Amniotic epithelial cell (primary cell): ENCODE data around the gene BLVRA.
A peak's percentile ranks its signal among the peaks of the same experiment; 100 is the strongest.
"Not testable (repeated sequence)": the region's sequence is repeated elsewhere in the genome, so short reads cannot be mapped to it uniquely, and the experiment has no call there.

Experiments used
- DNase-seq: peaks from one replicate; pipeline ENCODE4 v3.0.0-alpha.2; 2010; ENCODE audit warnings: low read depth

The BLVRA gene

DNA sequence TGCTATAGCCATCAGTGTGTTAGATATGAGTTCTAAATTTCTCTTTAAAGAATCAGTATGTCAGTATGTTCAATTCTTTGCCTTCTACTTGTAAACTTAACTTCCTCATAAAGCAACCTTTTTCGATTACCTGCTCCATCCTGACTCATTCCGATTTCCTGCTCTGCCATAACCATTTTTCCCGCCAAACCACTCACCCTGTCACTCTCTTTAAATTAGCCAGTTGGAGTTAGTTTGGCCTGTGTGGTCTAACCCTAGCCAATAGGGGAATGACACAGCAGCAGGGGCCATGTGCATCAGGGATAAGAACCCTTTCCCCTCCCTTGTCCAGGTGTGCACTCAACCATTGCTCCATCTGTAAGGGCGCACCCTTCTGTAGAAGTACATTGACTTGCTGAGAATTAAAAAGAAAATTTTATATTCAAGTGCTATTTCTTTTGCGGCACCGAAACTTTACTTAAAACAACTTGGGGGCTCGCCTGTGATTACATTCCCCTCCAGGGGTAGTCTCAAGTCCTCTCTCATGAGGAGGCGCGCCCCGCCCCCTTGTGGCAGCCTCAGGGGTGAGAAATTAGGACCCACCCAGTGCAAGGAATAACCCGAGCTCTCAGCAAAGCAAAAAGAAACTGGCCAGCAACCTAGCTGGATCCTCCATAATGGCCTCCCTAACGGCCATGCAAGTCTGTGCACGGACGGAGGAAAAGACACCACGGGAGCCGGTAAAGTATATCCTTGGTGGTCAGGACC, 51.9 kb downstream of the BLVRA start:
- DNase-seq, result not testable (repeated sequence)

DNA sequence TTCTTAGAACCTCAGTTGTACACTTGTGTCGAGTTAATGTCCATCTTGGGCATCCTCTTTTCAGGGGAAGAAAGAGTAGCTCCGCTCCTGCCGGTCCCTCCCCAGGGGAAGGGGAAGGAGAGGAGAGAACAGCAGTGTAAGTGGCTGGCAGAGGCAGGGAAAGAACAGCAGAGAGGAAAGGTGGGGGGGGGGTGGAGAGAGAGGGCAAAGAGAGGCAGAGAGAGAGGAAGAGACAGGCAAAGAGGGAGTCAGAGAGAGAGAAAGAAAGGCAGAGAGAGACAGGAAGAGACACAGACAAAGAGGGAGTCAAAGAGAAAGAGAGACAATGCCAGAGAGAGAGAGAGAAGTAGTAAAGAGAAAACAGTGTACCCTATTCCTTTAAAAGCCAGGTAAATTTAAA, 56.9 kb downstream of the BLVRA start:
- no peak for DNase-seq

DNA sequence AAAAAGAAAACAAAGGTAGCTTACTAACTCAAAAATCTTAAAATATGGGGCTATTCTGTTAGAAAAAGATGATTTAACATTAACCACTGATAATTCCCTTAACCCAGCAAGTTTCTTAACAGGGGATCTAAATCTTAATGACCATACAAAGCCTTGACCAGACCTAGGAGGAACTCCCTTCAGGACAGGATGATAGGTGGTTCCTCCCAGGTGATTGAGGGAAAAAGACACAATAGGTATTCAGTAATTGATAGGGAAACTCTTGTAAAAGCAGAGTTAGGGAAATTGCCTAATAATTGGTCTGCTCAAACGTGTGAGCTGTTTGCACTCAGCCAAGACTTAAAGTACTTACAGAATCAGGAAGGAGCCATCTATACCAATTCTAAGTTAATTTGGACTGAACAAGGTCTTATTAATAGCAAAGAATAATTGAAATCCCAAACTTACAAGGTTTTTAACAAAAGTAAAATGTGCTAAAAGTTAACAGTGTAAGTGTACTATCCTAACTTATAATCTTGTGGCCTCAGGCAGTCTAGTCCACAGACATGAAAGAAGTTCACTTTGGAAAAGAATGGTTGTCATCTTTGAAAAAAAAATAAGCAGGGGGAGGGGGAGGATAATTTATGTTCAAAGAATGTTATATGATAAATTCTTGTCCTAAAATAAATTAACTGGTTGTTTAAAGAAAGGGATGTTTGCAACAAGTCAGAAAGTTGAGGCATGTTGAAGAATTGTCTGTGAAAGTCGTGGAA, 57.7 kb downstream of the BLVRA start:
- DNase-seq, result not testable (repeated sequence)

DNA sequence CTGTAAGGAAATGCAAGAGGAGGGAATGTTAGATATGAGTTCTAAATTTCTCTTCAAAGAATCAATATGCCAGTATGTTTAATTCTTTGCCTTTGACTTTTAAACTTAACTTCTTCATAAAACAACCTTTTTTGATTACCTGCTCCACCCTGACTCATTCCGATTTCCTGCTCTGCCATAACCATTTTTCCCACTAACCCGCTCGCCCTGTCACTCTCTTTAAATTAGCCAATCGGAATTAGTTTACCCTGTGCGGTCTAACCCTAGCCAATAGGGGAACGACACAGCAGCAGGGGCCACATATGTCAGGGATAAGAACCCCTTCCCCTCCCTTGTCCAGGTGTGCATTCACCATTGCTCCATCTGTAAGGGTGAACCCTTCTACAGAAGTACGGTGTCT, 64.9 kb downstream of the BLVRA start:
- DNase-seq, result not testable (repeated sequence)

DNA sequence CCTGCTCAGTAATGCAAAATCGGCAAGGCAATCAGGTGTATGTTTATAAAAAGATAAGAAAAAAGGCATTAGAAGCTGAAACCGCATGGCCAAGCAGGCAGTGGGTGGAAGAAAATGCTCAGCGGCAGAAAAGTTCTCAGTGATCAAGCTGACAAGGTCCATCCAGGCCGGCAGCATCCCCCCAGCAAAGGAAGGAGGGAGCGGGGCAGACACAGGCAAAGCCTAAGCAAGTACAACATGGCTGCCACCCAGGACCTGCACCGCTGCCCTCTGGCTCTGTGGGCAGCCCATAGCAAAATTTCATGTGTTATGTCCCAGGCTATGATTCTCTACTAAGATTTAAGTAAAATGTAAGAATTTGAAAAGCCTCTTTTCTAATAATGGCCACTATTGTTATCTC, 65.5 kb downstream of the BLVRA start:
- DNase-seq, result no peak

GRCh38 chr7:43824513-43824912, 66.0 kb downstream of the BLVRA start:
- not testable (repeated sequence) for DNase-seq

DNA sequence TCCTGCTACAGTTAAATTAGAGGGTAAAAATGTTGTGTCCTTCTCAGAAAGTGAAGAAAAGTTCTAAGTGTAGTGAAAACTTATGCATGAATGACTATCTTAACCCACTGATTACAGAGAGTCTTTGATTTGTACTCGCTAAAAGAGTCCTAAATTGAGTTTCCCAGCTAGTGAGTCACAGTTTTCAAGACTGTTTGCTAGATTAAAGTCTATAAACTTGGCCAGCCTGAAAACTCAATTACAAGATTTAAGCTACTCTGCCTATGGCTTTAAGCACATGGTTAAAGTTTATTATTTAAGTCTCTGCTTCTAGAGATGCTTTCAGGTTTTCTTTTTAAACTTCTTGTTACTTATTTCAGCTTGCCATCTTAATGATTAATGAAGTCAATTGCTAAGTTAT, 66.5 kb downstream of the BLVRA start:
- no peak for DNase-seq

- no peak for DNase-seq
Observed at GRCh38 chr7:43825391-43825808, 66.9 kb downstream of the BLVRA start.

- DNase-seq, result peak; percentile 7
Observed at GRCh38 chr7:43830917-43831316, 72.4 kb downstream of the BLVRA start.

DNA sequence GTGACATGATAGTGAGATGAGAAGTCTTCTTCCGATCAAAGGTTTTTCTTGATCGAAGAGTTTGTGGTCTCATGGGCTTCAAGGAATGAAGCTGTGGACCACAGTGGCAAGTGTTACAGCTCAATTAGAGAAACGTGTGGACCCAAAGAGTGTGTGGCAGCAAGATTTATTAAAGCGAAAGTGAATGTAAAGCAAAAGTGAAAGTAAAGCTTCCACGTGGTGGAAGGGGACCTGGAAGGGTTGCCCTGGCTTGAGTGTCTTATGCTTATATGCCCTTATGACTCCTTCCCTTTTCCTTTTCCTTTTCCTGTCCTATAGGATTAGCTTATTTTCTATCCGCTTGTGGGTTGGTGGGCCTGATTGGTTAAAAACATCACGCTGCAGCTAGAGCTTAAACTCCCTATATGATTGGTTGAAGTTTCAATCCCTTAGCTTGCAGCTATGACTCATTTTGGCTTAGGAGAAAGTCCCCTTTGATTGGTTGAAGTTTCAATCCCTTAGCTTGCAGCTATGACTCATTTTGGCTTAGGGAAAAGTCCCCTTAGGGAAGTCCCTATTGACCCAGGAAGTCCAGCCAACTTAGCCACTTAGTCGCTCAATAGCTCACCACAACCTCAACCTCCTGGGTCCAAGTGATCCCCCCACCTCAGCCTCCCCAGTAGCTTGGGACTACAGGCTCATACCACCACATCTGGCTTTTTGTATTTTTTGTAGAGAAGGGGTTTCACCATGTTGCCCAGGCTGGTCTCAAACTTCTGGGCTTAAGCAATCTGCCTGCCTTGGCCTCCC, 76.2 kb downstream of the BLVRA start:
- DNase-seq, result peak; percentile 32

DNA sequence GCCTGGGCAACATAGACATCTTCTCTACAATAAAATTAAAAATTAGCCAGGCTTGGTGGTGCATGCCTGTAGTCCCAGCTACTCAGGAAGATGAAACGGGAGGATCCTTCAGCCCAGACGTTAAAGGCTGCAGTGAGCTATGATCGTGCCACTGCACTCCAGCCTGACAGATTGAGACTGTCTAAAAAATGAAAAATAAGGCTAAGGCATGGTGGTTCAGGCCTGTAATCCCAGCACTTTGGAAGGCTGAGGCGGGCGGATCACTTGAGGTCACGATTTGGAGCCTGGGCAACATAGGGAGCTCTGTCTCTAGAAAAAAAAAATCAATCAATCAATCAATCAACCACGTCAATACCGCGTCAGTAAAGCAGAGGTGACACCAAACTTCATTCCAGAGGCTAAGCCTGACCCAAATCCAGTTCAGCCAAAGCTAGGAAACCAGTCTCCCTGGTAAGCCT, 79.8 kb downstream of the BLVRA start:
- no peak for DNase-seq

GRCh38 chr7:43843296-43843695, 84.8 kb downstream of the BLVRA start:
- no peak for DNase-seq

DNA sequence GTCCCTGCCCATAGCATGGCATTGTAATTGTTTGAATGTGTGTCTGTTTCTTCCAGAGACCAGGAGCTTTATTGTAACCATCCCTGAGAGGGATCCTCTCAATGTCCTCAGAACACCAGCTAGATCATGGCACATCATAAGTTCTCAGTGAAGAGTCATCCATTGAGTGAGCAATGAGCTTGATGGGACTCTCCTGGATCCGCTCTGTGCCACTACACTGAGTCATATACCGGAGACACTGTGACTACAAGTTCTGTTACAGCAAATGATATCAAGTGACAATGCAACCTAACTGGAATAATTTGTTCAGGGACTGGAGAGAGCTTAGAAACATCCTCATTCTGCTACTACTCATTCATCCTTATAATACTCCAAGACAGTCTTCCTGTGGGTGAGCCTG, 85.8 kb downstream of the BLVRA start:
- DNase-seq, result no peak

- DNase-seq, result no peak
Observed at GRCh38 chr7:43844662-43845061, 86.2 kb downstream of the BLVRA start.

DNA sequence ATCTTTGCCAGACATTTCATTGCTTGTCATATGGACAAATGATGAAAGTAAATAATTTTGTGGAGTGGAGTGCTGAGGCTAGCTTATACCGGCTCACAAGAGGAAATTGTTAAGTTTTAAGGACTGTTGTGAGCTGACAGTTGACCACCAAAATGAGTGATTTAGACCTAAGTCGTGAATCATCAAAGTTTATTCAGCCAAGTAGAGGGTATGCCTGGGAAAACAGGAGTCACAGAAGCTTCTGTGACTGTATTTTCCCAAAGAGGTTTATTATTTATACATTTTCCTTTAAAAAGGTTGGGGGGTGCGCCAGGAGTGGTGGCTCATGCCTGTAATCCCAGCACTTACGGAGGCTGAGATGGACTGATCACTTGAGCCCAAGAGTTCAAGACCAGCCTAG, 89.0 kb downstream of the BLVRA start:
- DNase-seq, result peak; percentile 74

DNA sequence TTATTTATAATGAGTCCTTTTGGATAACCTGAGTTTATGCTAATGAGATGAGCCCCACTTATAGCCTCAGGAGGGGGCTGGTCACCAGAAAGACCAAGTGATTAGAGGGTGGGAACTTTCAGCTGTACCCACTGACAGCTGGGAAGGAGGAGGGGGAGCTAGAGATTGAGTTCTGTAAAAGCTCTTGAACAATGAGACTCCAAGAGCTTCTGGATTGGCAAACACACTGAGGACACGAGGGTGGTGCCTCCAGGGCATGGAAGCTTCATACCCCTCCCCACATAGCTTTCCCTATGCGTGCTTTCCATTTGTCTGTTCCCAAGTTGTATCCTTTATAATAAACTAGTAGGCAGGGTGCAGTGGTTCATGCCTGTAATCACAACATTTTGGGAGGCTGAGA, 90.6 kb downstream of the BLVRA start:
- no peak for DNase-seq

DNA sequence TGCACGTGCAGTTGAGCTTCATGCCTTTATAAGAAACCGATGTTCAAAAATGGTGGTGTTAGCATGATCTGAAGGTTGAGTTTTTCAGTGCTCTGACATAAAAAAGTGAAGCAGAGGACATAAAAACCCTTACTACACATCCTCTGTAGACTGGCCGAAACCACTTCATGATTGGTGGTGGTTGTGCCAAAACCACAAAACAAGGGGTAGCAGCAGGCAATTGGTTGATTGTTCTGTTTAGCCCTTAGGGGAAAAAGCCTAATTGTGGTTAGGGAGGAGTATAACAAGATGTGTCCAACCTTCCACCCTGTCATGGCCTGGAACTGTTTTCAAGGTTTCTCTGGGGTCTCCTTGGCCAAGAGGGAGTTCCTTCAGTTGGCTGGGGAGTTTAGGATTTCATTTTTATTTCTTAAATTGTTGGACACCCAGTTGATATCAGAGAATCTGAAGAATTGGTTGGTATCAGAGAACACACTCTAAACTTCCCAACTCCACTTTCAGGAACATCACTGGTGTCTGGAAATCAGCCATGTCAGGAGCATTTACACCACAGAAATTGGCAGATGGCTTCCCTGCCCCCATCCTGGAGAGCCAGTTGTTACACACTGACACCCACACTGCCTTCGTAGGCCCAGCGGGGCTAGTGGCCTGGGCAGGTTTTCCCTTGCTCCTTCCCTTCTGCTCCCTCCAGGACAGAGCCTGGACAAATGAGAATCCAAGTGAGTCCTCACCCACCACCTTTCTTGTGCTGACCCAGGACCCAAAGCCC, 92.1 kb downstream of the BLVRA start:
- no peak for DNase-seq

GRCh38 chr7:43851805-43852204, 93.3 kb downstream of the BLVRA start:
- DNase-seq, result no peak

- no peak for DNase-seq
Observed at GRCh38 chr7:43855176-43855575, 96.7 kb downstream of the BLVRA start.

- DNase-seq, result no peak
Observed at GRCh38 chr7:43856316-43856715, 97.8 kb downstream of the BLVRA start.
